H4 (cell line): ENCODE data around the gene DNAJC3. TPM values are rescaled to one million over a fixed set of nuclear protein-coding genes. Genes with fewer than 3 reads are reported as not detected.
A peak's percentile ranks its signal among the peaks of the same experiment; 100 is the strongest.
"Not testable (repeated sequence)": the region's sequence is repeated elsewhere in the genome, so short reads cannot be mapped to it uniquely, and the experiment has no call there.

ENCODE experiments used
- DNase-seq: peaks from one replicate; pipeline ENCODE4 v3.0.0-alpha.2; 2015; ENCODE audit warnings: low spot score
- total RNA-seq: library from RNA; depleted of rRNA; stranded (reverse); fragments of >200 nt; shearing (Covaris generic); gene quantifications from 2 replicates; pipeline ENCODE4 v1.2.3, GENCODE V29; 2014

The DNAJC3 gene
- total RNA-seq, 1 experiment from 2014 or later: 29.1 TPM

DNA sequence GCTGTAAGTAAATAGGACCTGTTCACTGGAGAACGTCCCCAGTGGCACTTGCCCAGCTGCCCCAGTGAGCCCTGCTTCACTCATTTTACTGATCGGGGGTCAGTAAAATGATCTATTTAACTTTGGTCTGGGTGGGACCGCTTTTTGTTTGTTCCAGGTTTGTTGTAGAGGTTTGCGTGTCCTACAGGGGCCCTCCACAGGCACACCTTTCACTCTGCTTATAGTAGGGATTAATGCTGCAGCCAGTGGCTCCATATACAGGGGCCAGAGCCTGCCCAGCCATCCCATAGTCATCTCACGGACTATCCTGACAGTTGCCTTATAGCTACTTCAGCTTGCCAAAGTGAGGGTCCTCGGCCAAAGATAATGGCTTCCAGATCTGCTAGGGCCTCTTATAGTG, 104.1 kb downstream of the DNAJC3 start:
- no peak for DNase-seq

DNA sequence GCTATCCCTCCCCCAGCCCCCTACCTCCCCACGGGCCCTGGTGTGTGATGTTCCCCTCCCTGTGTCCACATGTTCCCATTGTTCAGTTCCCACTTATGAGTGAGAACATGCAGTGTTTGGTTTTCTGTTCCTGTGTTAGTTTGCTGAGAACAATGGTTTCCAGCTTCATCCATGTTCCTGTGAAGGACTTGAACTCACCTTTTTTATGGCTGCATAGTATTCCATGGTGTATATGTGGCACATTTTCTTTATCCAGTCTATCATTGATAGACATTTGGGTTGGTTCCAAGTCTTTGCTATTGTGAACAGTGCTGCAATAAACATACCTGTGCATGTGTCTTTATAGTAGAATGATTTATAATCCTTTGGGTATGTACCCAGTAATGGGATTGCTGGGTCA, 105.0 kb downstream of the DNAJC3 start:
- DNase-seq: not testable (repeated sequence)

DNA sequence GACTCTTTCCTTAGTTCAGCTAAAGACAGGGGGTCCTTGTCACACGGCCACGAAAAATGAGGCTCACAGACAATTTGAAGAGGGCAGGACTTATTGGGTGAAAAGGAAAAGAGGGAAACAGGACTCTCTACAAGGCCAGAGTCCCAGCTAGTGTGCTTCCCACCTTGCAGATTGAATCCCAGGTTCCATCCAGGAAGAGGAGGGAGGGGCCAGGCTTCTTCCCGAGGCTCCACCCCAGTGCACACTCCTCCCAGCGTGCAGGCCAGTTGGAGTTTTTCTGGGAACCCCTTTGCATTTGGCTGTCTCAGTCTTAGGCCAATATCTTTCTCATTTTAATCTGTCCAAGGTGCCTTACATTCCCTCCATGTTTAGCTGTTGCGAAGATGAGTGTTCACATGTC, 106.8 kb downstream of the DNAJC3 start:
- no peak for DNase-seq

DNA sequence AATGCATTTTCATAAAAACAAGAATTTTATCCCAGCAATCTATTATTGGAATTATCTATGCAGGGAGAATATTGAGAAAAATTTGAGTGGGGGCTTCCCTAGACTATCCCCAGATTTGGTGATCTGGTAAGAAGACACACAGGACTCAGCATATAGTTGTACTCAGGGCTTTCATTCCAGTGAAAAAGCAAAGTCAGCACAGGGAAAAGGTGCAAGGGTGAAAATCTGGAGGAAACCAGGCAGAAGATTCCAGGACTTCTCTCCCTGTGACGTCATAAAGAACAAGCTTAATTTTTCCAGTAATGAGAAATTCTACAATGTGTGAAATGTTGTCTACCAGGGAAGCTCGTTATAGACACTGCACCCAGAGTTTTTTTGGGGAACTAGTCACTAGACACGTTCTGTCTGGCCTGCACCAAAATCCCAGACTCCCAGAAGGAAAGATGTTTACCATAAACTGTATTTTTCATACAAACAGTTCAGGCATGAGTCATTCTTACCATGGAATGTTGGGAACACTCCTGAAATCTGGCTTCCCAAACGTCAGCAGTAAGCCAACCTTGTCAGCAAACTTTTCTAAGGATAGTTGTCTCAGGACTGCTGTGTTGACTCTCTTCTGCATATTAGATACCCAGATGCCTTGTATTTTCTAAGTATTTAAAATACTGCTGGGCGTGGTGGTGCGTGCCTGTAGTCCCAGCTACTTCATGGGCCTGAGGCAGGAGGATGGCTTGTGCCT, 107.4 kb downstream of the DNAJC3 start:
- DNase-seq: peak; percentile 76

DNA sequence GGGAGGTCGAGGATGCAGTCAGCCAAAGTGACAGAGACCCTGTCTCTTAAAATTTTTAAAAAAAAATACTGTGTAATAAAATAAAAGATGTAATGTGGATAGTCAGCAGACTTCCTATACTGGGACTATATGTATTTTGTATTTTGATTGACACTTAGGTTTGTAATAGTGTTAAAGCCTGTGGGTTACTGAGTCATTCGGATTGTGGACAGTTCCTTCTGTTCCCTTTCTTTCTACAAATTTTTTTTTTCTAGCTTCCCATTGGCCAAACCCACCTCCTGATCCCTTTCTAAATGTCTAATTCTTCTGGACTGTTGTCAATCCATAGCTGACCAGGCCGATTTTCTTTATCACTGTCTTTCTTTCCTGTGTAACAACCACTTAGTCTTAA, 108.0 kb downstream of the DNAJC3 start:
- DNase-seq: no peak

DNA sequence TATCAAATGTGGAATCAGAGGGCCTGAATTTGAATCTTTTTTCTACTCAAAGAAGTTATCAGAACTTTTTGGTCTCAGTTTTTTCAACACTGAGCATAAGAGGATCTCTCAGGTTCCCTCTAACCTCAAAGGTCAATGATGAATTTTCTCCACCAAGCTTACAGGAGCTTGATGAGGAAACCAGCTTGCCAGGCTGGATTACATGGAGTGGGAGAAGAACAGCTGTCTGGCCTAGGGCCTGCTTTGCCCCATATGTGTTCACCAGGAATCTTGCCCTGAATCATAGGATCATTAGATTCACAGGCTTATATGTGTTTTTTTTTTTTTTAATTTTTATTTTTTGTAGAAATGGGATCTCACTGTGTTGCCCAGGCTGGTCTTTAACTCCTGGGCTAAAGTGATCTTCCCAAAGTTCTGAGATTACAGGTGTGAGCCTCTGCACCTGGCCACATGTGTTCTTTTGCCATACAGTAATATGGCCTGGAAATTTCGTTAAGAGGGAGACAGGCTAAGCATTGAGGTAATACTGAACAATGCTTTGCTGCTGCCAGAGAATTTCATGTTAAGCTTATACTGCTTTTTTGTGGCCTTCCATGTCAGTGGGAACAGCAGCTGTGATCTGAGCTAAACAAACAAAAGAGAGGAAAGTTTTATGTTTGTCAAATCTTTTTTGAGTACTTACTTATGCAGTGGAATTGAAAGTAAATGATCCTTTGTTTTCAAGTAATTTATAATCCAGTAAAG, 110.6 kb downstream of the DNAJC3 start:
- no peak for DNase-seq

DNA sequence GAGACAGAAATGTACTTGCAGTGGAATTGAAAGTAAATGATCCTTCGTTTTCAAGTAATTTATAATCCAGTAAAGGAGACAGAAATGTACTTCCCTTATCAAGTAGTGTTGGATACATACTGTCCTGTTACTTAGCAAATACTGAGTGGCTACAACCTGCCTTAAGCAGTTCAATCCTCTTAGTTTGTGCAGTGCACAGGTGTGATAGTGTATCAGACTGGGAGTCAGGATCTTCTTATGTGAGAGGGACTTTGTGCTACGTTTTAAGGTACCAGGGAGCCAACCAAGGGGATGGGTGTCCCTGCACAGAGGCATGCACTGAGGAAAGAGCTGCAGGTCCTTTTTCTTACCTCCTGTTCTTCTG, 111.1 kb downstream of the DNAJC3 start:
- no peak for DNase-seq

DNA sequence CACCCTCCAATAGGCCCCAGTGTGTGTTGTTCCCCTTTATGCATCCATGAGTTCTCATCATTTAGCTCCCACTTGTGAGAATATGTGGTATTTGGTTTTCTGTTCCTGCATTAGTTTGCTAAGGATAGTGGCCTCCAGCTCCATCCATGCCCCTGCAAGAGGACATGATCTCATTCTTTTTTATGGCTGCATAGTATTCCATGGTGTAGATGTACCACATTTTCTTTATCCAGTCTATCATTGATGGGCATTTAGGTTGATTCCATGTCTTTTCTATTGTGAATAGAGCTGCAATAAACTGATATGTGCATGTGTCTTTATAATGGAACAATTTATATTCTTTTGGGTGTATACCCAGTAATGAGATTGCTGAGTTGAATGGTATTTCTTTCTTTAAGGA, 112.4 kb downstream of the DNAJC3 start:
- DNase-seq: not testable (repeated sequence)

DNA sequence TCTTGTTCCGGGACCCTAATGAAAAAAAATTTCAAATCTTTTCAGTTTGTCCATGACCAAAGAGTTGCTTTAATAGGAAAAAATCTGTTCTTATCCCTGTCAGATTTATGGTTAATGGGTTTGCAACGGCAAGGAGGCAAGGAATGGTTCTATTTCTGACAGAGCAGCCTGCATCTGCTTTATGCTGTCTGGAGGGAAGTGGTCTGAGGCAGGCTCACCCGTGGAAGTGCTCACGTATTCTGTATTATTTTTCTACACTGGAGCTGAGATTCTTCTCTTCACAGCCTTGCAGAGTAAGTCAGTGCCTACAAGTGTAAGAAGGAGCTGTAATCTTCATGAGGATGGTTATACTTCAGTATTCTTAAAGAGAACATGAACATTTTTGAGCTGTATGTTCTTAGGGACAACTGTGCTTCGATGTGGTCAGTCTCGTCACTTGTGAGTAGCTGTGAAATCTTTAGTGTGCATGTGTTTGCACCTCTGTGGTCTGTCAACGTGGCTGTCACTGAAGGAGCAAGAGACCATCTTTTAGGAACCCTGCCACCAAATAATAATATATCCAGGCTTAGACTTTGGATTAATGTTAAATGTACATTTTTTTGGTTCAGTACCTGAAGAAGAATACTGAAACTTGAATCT, 114.3 kb downstream of the DNAJC3 start:
- no peak for DNase-seq

DNA sequence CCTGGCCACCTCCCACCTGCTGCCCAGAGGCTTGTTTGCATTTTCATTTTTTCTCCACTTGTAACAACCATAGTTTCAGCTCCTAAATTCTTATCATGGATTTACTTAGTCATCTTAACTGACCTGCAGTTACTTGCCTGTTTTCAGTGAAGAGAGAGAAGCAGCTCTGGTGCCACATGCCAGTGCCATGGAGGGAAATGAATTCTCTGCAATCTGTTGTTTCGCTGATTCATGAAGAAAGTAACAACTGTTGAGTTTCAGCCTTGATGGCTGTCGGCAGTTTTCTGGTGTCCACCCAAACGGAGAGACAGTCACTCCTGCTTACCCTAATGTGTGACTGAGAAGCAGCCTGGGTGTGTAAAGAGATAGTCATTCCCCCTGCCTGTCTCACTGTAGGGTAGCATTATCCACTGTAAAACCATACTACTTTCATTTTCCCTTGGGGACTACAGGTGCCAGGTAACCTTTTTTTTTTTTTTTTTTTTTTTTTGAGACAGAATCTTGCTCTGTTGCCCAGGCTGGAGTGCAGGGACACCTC, 116.1 kb downstream of the DNAJC3 start:
- no peak for DNase-seq

DNA sequence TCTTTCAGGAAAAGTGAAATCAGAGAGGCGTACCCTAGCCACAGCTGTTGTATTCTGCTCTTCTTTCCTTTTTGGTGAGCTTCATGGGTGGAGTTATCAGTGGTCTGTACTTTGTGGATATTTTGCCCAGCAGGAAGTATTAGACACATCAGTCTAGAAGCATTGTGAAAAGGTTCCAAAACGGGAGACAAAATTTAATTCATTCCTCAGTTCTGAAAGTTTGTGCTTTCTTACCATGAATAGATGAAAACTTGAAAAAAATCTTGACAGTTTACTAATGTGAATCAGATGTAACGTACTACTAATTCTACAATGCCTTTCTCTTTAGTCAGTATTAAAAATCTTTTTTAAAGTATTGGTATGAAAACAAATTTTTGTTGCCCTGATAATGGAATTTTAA, 116.8 kb downstream of the DNAJC3 start:
- no peak for DNase-seq

DNA sequence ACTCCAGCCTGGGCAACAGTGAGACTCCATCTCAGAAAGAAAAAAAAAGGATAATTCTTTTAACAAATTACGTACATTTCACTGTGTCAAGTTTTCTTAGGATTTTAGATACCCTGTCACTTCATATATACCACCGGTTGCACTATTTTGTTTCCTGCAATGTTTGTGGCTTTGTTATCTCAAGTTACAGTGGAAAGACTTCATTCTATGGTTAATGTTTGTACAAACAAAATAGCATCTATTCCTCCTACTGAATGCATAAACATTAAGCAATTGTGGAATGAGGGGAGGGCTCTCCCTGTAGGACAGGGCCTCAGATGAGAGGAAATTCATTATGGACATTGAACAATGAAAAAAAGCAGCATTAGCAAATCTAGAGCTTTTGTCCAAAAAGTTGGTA, 120.1 kb downstream of the DNAJC3 start:
- DNase-seq: peak; percentile 14

DNA sequence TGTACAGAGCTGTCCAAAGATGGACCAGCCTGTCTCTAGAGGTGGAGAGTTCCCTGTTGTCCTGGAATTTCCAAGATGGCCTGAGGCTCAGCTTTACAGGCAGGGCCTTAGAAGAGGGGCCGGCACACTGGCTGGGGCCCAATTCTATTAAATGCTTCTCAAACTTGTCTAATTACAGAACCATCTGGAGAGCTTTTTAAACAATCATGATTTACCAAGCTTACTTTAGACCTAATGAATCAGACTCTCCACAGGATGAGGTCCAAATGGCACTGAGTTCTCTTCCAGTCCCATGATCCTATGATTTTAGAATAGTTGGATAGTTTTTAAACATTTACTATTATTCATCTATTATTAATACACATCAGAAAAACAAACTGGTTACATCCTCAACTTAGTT, 123.5 kb downstream of the DNAJC3 start:
- no peak for DNase-seq

DNA sequence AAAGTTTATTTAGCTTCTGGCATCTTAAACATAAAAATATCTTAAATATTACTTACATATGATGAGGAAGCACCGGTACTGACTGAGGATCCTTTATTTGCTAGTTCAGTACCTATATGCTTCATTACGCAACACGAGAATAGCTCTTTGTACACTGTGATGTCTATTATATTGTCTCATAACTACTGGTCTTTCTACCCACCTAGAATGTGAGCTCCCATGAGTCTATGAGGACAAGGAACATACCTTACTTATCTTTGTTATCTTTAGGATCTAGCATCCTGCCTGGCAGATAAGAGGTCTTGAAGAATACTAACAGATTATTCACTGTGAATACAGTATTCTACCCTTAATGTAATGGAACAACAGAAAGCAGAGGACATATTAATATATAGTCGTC, 124.9 kb downstream of the DNAJC3 start:
- DNase-seq: no peak

DNA sequence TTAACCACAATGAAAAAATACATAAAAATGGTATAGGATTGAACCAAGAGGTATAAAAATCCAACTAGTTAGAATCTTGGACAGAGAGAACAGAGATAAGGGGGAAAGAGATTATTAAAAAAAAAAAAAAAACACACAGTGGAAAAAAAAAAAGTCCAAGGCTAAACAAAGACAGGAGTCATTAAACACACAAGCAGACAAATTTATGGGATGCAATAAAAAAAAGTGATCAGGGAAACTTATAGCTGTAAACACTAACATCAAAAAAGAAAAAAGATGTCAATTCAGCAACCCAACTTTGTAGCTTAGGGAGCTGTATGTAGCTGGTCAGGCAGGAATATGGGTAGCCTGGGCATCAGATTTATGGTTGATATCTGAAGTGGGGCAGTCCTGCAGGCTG, 129.0 kb downstream of the DNAJC3 start:
- no peak for DNase-seq

DNA sequence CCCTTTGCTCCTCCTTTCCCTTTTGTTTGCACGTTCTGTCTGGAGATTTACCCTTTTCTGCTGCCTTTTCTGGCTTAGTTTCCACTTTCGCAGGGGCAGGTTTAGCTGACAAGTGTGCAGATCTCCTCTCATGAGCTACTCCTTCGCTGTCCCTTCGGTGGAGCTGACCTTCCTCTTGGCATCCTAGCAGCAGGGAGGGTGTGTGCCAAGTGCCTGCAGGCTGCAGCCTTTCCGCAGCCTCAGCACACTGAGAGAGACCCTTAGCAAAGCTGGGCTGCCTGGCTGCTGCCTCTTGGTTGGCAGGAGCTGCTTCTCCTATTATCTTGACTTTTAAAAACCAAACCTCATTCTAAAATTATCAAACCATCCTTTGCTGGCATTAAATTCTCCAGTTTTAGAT, 132.5 kb downstream of the DNAJC3 start:
- no peak for DNase-seq

DNA sequence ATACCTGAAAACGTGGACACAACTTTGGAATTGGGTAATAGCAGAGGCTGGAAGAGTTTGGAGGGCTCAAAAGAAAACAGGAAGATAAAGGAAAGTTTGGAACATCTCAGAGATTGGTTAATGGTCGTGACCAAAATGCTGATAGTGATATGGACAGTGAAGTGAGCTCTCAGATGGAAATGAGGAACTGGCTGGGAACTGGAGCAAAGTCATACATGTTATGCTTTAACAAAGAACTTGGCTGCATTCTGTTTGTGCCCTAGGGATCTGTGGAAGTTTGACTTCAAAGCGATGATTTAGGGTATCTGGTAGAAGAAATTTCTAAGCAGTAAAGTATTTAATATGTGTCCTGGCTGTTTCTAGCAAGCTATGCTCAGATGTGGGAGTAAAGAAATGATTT, 136.2 kb downstream of the DNAJC3 start:
- no peak for DNase-seq

DNA sequence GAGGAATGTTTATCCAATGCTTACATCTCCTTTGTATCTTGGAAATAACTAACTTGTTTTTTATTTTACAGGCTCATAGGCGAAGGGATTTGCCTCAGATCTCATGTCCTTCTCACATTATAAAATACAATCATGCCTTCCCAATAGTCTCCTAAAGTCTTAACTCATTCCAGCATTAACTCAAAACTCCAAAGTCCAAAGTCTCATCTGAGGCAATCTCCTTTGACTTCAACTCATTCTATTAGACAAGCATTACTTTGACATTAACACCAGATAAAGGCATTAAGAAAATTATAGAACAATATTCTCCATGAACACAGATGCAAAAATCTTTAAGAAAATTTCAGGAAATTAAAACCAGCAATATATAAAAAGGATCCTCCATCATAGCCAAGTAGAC, 137.6 kb downstream of the DNAJC3 start:
- DNase-seq: no peak

DNA sequence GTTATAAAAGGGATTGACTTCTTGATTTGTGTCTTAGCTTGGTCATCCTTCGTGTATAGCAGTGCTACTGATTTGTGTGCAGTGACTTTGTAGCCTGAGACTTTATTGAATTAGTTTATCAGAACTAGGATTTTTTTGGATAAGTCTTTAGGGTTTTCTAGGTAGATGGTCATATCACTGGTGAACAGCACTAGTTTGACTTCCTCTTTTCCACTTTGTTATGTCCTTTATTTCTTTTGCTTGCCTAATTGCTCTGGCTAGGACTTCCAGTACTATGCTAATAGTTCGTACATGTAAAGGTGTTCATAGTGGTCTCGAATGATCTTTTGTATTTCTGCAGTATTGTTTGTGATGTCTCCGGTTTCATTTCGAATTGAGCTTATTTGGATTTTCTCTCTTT, 145.4 kb downstream of the DNAJC3 start:
- no peak for DNase-seq

DNA sequence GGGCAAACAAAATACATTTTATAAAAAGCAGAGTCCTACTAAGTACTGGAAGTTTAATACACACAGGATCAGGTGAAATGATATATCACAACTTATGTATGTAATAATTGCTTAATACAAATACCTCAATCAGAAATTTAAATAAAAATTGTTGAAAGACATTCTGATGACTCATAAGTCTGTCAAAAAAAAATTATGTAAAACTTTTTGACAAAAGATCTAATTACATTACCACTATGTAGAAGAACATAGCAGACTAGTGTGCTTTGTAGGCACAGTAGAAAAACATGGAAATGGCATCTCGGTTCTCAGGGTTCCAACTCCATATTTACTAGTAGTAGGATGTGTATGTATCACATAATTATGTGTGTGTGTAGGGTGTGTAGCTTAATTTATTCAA, 156.2 kb downstream of the DNAJC3 start:
- no peak for DNase-seq

DNA sequence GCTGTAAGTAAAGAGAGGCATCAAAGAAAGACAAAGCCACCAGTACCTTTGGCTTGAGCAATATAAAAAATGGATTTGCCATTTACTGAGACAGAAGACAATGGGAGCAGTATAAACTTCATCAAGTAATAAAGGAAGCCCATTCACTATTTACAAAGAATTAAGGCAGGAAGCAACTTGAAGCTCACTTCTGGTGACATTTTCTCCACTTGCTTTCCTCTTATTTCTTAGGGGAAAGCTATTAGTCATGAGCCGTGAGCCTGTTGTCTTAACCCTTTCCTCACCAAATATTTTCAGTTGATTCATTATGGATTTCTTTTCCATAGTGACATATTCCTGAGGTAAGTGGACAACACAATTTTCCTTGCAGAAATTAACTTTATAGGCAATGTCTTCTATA, 156.8 kb downstream of the DNAJC3 start:
- DNase-seq: no peak

DNA sequence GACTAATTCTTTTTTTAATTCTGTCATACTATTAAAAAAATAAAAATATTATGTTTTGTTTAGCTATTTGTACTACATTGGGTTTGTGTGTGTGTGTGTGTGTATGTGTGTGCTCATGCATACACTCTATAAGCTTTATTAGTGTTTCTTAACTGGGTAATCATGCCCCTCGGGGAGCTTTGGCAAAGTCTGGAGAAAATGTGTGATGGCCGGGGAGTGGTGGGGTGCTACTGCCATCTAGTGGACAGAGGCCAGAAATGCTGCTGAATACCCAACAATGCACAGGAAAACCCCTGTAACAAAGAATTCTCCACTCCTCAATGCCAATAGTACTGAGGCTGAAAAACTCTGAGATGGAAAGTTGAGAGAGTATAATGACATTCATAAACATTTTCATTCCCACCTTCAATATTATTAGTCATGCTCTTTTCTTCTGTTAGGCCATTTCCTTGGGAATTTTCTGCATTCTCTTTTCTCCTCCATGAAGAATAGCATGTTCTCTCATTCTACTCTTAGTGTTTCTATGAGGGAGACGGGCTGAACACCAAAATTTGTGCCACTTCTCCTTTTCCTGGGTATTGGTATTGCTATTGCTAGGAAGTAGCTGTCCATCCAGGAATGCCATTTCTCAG, 157.3 kb downstream of the DNAJC3 start:
- peak; percentile 44 for DNase-seq
